WTC11 (cell line): ENCODE results near the gene FKBP1A.

Source experiments
- IRF2 ChIP-seq: sonication (generic); formaldehyde crosslinking; IDR thresholded peaks from 2 replicates; pipeline ENCODE4 v1.8.0; 2022; ENCODE audit warnings: low read depth, missing genetic modification reagents, borderline replicate concordance
- MXD4 ChIP-seq: fragments of 250-450 bp; sonication (Bioruptor Pico); IDR thresholded peaks from 2 replicates; pipeline ENCODE4 v1.8.0; 2021; ENCODE audit warnings: mild to moderate bottlenecking, moderate library complexity, borderline replicate concordance
- TF ChIP-seq, protein P1 (sequence below): sonication (generic); formaldehyde crosslinking; IDR thresholded peaks from 2 replicates; pipeline ENCODE4 v1.8.1; 2023; ENCODE audit warnings: mild to moderate bottlenecking, moderate library complexity, missing genetic modification reagents
- TF ChIP-seq, protein P2 (sequence below): fragments of 200-600 bp; IDR thresholded peaks from 2 replicates; pipeline ENCODE4 v1.8.0; 2022; ENCODE audit warnings: antibody characterized with exemption
- TF ChIP-seq, protein P3 (sequence below): sonication (generic); formaldehyde crosslinking; IDR thresholded peaks from 2 replicates; pipeline ENCODE4 v1.8.1; 2023; ENCODE audit warnings: mild to moderate bottlenecking, missing genetic modification reagents, moderate library complexity

DNA sequence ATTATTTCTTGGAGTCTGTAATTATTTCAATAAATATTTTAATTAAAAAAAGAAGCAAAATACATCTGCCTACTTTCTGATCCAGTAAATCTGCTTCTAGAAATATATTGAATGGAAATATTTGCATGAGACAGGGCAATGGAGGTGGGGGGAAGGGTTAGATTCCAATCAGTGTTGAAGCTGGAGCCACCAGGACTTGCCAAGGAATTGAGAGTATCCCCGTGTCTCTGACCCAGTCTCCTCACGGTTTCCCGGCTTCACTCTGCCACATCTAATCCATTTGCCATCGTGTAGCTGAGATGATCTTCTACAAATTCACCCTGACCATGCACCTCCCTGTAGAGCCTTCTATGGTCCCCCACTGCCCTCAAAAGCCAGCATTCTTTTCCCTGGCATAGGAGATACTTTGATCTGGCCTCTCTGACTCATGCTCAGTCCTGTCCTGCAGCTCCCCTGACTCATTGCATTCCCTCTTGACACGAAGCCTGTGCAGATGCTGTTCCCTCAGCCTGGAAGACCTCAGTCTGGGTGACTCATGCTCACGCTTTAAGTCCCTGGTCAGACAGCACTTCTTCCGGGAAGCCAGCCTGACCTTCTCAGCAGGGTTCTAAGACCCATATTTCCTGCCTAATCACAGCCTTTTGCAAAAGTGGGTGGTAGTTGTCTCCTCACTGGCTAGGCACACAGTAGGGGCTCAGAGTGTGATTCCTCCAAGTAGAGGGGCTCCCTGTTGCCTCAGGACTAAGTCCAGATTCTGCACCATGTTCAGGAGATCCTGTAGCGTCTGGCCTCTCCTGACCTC is 23.0 kb upstream of the FKBP1A start:
- TF ChIP-seq, protein P1, sequence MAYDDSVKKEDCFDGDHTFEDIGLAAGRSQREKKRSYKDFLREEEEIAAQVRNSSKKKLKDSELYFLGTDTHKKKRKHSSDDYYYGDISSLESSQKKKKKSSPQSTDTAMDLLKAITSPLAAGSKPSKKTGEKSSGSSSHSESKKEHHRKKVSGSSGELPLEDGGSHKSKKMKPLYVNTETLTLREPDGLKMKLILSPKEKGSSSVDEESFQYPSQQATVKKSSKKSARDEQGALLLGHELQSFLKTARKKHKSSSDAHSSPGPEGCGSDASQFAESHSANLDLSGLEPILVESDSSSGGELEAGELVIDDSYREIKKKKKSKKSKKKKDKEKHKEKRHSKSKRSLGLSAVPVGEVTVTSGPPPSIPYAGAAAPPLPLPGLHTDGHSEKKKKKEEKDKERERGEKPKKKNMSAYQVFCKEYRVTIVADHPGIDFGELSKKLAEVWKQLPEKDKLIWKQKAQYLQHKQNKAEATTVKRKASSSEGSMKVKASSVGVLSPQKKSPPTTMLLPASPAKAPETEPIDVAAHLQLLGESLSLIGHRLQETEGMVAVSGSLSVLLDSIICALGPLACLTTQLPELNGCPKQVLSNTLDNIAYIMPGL (CRISPR knock-in tag) = no peak
- TF ChIP-seq, protein P2, sequence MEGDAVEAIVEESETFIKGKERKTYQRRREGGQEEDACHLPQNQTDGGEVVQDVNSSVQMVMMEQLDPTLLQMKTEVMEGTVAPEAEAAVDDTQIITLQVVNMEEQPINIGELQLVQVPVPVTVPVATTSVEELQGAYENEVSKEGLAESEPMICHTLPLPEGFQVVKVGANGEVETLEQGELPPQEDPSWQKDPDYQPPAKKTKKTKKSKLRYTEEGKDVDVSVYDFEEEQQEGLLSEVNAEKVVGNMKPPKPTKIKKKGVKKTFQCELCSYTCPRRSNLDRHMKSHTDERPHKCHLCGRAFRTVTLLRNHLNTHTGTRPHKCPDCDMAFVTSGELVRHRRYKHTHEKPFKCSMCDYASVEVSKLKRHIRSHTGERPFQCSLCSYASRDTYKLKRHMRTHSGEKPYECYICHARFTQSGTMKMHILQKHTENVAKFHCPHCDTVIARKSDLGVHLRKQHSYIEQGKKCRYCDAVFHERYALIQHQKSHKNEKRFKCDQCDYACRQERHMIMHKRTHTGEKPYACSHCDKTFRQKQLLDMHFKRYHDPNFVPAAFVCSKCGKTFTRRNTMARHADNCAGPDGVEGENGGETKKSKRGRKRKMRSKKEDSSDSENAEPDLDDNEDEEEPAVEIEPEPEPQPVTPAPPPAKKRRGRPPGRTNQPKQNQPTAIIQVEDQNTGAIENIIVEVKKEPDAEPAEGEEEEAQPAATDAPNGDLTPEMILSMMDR = no peak
- TF ChIP-seq MXD4 (CRISPR knock-in tag) (no peak), IRF2 (CRISPR knock-in tag) (no peak)
- TF ChIP-seq, protein P3, sequence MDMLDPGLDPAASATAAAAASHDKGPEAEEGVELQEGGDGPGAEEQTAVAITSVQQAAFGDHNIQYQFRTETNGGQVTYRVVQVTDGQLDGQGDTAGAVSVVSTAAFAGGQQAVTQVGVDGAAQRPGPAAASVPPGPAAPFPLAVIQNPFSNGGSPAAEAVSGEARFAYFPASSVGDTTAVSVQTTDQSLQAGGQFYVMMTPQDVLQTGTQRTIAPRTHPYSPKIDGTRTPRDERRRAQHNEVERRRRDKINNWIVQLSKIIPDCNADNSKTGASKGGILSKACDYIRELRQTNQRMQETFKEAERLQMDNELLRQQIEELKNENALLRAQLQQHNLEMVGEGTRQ (CRISPR knock-in tag) = no peak
